PC-3 (cell line): ENCODE data around the gene TNRC6B. TPM values are rescaled to one million over a fixed set of nuclear protein-coding genes. Genes with fewer than 3 reads are reported as not detected.

Experiments used
- ATAC-seq: fragments of 200-7000 bp; cut with Tn5 transposase; 2 replicates; pipeline ENCODE4 v1.9.1; 2020; ENCODE audit warnings: mild to moderate bottlenecking, moderate library complexity
- BruUV-seq: library from RNA; stranded (reverse); fragments of 400-500 nt; replicated peaks from 2 replicates; lab custom pipeline; 2021; lab: Mats Ljungman, UMichigan
- CTCF ChIA-PET: fragments of 300-600 bp; sonication (Branson Sonifier 250); formaldehyde crosslinking; loops from one replicate; lab custom pipeline; 2022; ENCODE audit warnings: antibody characterized with exemption; lab: Charles Lee
- POLR2A ChIA-PET: fragments of 300-600 bp; sonication (Branson Sonifier 250); formaldehyde crosslinking; loops from one replicate; lab custom pipeline; 2022; ENCODE audit warnings: antibody characterized with exemption; ENCODE audit not compliant: unreplicated experiment; lab: Charles Lee
- DNase-seq: peaks from one replicate; pipeline ENCODE4 v3.0.0-alpha.2; 2015
- H2AFZ ChIP-seq: fragments of 300-600 bp; sonication (generic); 2 replicates; pipeline ENCODE4 v1.6.0; 2016; ENCODE audit warnings: antibody characterized with exemption, low read length
- H3F3A ChIP-seq: fragments of 300-600 bp; sonication (generic); one replicate; pipeline ENCODE4 v1.6.0; 2017; ENCODE audit warnings: antibody characterized with exemption, low read length, control low read depth, mild to moderate bottlenecking; ENCODE audit not compliant: unreplicated experiment
- H3K27ac ChIP-seq: fragments of 300-600 bp; sonication (generic); 2 replicates; pipeline ENCODE4 v1.5.1; 2016; ENCODE audit warnings: mild to moderate bottlenecking, low read length
- H3K27me3 ChIP-seq: fragments of 300-600 bp; sonication (generic); 2 replicates; pipeline ENCODE4 v1.6.1; 2016; ENCODE audit warnings: low read length, mixed read lengths
- H3K36me3 ChIP-seq: fragments of 300-600 bp; sonication (generic); 2 replicates; pipeline ENCODE4 v1.6.1; 2016; ENCODE audit warnings: low read depth, mixed run types, low read length, mixed read lengths
- H3K4me1 ChIP-seq: fragments of 300-600 bp; sonication (generic); 2 replicates; pipeline ENCODE4 v1.5.1; 2016; ENCODE audit warnings: low read length; ENCODE audit not compliant: insufficient read depth
- H3K4me2 ChIP-seq: fragments of 300-600 bp; sonication (generic); 2 replicates; pipeline ENCODE4 v1.6.0; 2016; ENCODE audit warnings: low read length
- H3K4me3 ChIP-seq: fragments of 300-600 bp; sonication (generic); 2 replicates; pipeline ENCODE4 v1.5.1; 2016; ENCODE audit warnings: mild to moderate bottlenecking, low read length, mixed read lengths
- H3K79me2 ChIP-seq: fragments of 300-600 bp; sonication (generic); 2 replicates; pipeline ENCODE4 v1.6.1; 2017; ENCODE audit warnings: low read length, mixed read lengths
- H3K9ac ChIP-seq: fragments of 300-600 bp; sonication (generic); 2 replicates; pipeline ENCODE4 v1.6.0; 2016; ENCODE audit warnings: mild to moderate bottlenecking, low read length
- H3K9me2 ChIP-seq: fragments of 300-600 bp; sonication (generic); replicated peaks from 2 replicates; pipeline ENCODE4 v1.6.1; 2016; ENCODE audit warnings: mixed run types, low read length, mixed read lengths
- H3K9me3 ChIP-seq: fragments of 300-600 bp; sonication (generic); 2 replicates; pipeline ENCODE4 v1.6.1; 2016; ENCODE audit warnings: low read length, mixed read lengths
- H4K20me1 ChIP-seq: fragments of 300-600 bp; sonication (generic); 2 replicates; pipeline ENCODE4 v1.6.1; 2016; ENCODE audit warnings: low read length, mixed read lengths
- CTCF ChIP-seq: fragments of 300-600 bp; sonication (generic); conservative IDR thresholded peaks from 2 replicates; pipeline ENCODE4 v1.5.1; 2017; ENCODE audit warnings: antibody characterized with exemption, low read depth, mild to moderate bottlenecking, low read length
- EZH2 ChIP-seq: fragments of 300-600 bp; sonication (generic); IDR thresholded peaks from one replicate; pipeline ENCODE4 v1.6.1; 2017; ENCODE audit warnings: antibody characterized with exemption, mild to moderate bottlenecking, low read length; ENCODE audit not compliant: unreplicated experiment
- EZH2phosphoT487 ChIP-seq: fragments of 300-600 bp; sonication (generic); IDR thresholded peaks from 2 replicates; pipeline ENCODE4 v1.6.1; 2018; ENCODE audit warnings: mild to moderate bottlenecking, antibody characterized with exemption, low read length, borderline replicate concordance
- intact Hi-C: fragments of 100-400 bp; cut with micrococcal nuclease; formaldehyde crosslinking; loops from 2 replicates; pipeline ENCODE4 v1.9.0; 2023
- total RNA-seq: library from RNA; depleted of rRNA; stranded (reverse); fragments of >200 nt; gene quantifications from 2 replicates; pipeline ENCODE4 v1.2.3, GENCODE V29; 2014

The TNRC6B gene
- total RNA-seq, 1 experiment from 2014 or later, result 21.3 TPM

- no peaks in the 10 kb centered on the region for H3K27me3 ChIP-seq
- DNase-seq, result peak; percentile 20
These were observed 988 bp downstream of the TNRC6B start for GRCh38 chr22:40178417-40179409.

GRCh38 chr22:40179526-40179925 lies 1.8 kb downstream of the TNRC6B start:
- POLR2A ChIA-PET, result no interaction called here
- ATAC-seq (no peak), DNase-seq (no peak)
- H3K27ac ChIP-seq, result no peak overlapping the region
- peak overlapping the region; percentile 93 for H3K4me2 ChIP-seq
- BruUV-seq, result no TSS peak
- no peak overlapping the region for H2AFZ ChIP-seq
- CTCF ChIA-PET, result no interaction called here
- H3K9me2 ChIP-seq, result no peaks in the 10 kb centered on the region
- peak overlapping the region; percentile 97 for H3K4me3 ChIP-seq
- peak overlapping the region; percentile 94; the same call in 1 of the 2 replicates for H3K9ac ChIP-seq
- no peaks in the 10 kb centered on the region for H3K36me3 ChIP-seq
- 0 out of 2 replicates have a peak, but pooled peaks cover 4% of the 10 kb centered on the region for H4K20me1 ChIP-seq
- H3F3A ChIP-seq, result no peaks in the 10 kb centered on the region
- no peak for TF ChIP-seq CTCF
- TF ChIP-seq EZH2phosphoT487, result no peak
- TF ChIP-seq EZH2, result no peak
- H3K79me2 ChIP-seq, result peaks cover 67% of the 10 kb centered on the region
- H3K9me3 ChIP-seq, result no peaks in the 10 kb centered on the region
- no peaks in the 10 kb centered on the region for H3K27me3 ChIP-seq
- intact Hi-C loops, result loop anchor here (5.0 to 10.0 kb wide), 4 partner anchors 95 to 168 kb away; partner anchors contain the start of gene ADSL
- H3K4me1 ChIP-seq, result peaks cover 43% of the 10 kb centered on the region

More at GRCh38 chr22:40178417-40179409, 988 bp downstream of the TNRC6B start:
- H3K27ac ChIP-seq, result peak overlapping the region; percentile 87
- peaks cover 43% of the 10 kb centered on the region for H3K4me1 ChIP-seq
- H3K79me2 ChIP-seq, result peaks cover 59% of the 10 kb centered on the region
- H3F3A ChIP-seq, result no peaks in the 10 kb centered on the region
- no peak for ATAC-seq
- H3K9me2 ChIP-seq, result no peaks in the 10 kb centered on the region
- TF ChIP-seq CTCF (no peak), EZH2phosphoT487 (no peak), EZH2 (no peak)
- H3K4me3 ChIP-seq, result peak overlapping the region; percentile 97
- intact Hi-C loops, result loop anchor here (5.0 to 10.0 kb wide), 4 partner anchors 96 to 169 kb away; partner anchors contain the start of gene ADSL
- no TSS peak for BruUV-seq
- no peaks in the 10 kb centered on the region for H3K9me3 ChIP-seq
- ChIA-PET CTCF (no interaction called here), POLR2A (no interaction called here)
- H3K4me2 ChIP-seq, result peak overlapping the region; percentile 93
- H3K9ac ChIP-seq, result peak overlapping the region; percentile 94
- H3K36me3 ChIP-seq, result no peaks in the 10 kb centered on the region
- H2AFZ ChIP-seq, result no peak overlapping the region
- H4K20me1 ChIP-seq, result 0 out of 2 replicates have a peak, but pooled peaks cover 4% of the 10 kb centered on the region

- H3K27me3 ChIP-seq, result no peaks in the 10 kb centered on the region
- H2AFZ ChIP-seq, result no peak overlapping the region
- POLR2A ChIA-PET, result no interaction called here
- CTCF ChIA-PET, result no interaction called here
- H3K79me2 ChIP-seq, result peaks cover 76% of the 10 kb centered on the region
- intact Hi-C loops, result no loop called here
- H3K36me3 ChIP-seq, result no peaks in the 10 kb centered on the region
- no peak overlapping the region for H3K27ac ChIP-seq
- no peaks in the 10 kb centered on the region for H3K9me2 ChIP-seq
- H3K4me3 ChIP-seq, result peak overlapping the region; percentile 97
- no peak for ATAC-seq
- peaks cover 43% of the 10 kb centered on the region for H3K4me1 ChIP-seq
- H4K20me1 ChIP-seq, result 0 out of 2 replicates have a peak, but pooled peaks cover 4% of the 10 kb centered on the region
- peak overlapping the region; percentile 93 for H3K4me2 ChIP-seq
- BruUV-seq, result no TSS peak
- H3K9ac ChIP-seq, result no peak overlapping the region
- H3K9me3 ChIP-seq, result no peaks in the 10 kb centered on the region
- TF ChIP-seq EZH2phosphoT487 (no peak), EZH2 (no peak), CTCF (no peak)
- no peaks in the 10 kb centered on the region for H3F3A ChIP-seq
- no peak for DNase-seq
These were observed 2.7 kb downstream of the TNRC6B start for GRCh38 chr22:40180403-40180802.
